Ectodermal cell (in vitro differentiated cells): ENCODE results near the gene SLC39A12. TPM values are rescaled to one million over a fixed set of nuclear protein-coding genes. Genes with fewer than 3 reads are reported as not detected.

Source experiments
- H3K27ac ChIP-seq: 2 replicates; pipeline ENCODE4 v1.7.0; 2013; ENCODE audit warnings: mild to moderate bottlenecking, low read depth, low read length; ENCODE audit not compliant: insufficient read depth, poor library complexity, severe bottlenecking
- H3K27me3 ChIP-seq: 2 replicates; pipeline ENCODE4 v1.7.0; 2013; ENCODE audit warnings: mild to moderate bottlenecking, low read length; ENCODE audit not compliant: insufficient read depth, control insufficient read depth, poor library complexity, severe bottlenecking
- H3K36me3 ChIP-seq: one replicate; pipeline ENCODE4 v1.7.0; 2013; ENCODE audit warnings: low read length; ENCODE audit not compliant: control insufficient read depth, insufficient read depth
- H3K4me1 ChIP-seq: one replicate; pipeline ENCODE4 v1.7.0; 2013; ENCODE audit warnings: low read length; ENCODE audit not compliant: control insufficient read depth, insufficient read depth
- H3K4me3 ChIP-seq: 2 replicates; pipeline ENCODE4 v1.7.0; 2013; ENCODE audit warnings: low read depth, low read length, control low read depth; ENCODE audit not compliant: insufficient read depth
- H3K9me3 ChIP-seq: 2 replicates; pipeline ENCODE4 v1.7.0; 2013; ENCODE audit warnings: mild to moderate bottlenecking, low read length, moderate library complexity; ENCODE audit not compliant: control insufficient read depth
- WGBS, 2 experiments: methylation state at CpG; one replicate each; pipeline ENCODE4 v1.1.7; 2013; ENCODE audit warnings: missing lambda C conversion rate in 2 of 2; 5-methylcytosine and 5-hydroxymethylcytosine counted together
- polyA plus RNA-seq, 4 experiments: library from polyadenylated mRNA; stranded (reverse); fragments of 50-300 nt; gene quantifications; one replicate each; pipeline ENCODE4 v1.2.3, GENCODE V29; 2013

The SLC39A12 gene
- polyA plus RNA-seq (2013, experiment 1 of 4) = 0.17 TPM
- 0.18 TPM for polyA plus RNA-seq (2013, experiment 2 of 4)
- polyA plus RNA-seq (2013, experiment 3 of 4) = not detected
- polyA plus RNA-seq (2013, experiment 4 of 4) = 0.12 TPM

- WGBS, 2 experiments = 92 to 93% methylated on average over 3 of the region's 3 CpGs
These were observed at the start of gene SLC39A12 for GRCh38 chr10:17951868-17952371. Gene SLC39A12, plus strand, starts transcription at chr10:17951918. Its CDS starts 1,359 bp downstream, at chr10:17953277.

GRCh38 chr10:17904564-17904963 is 47.2 kb upstream of the SLC39A12 start:
- Histone ChIP-seq H3K9me3 (no peaks in the 10 kb centered on the region), H3K4me3 (no peak overlapping the region), H3K27me3 (no peaks in the 10 kb centered on the region), H3K27ac (no peak overlapping the region), H3K36me3 (no peaks in the 10 kb centered on the region), H3K4me1 (no peaks in the 10 kb centered on the region)
- WGBS, 2 experiments = 92 to 94% methylated on average over 2 of the region's 2 CpGs

More at GRCh38 chr10:17951868-17952371, at the start of gene SLC39A12:
- Histone ChIP-seq H3K36me3 (no peaks in the 10 kb centered on the region), H3K4me3 (no peak within 1 kb of the TSS), H3K4me1 (no peaks in the 10 kb centered on the region), H3K9me3 (no peaks in the 10 kb centered on the region), H3K27ac (peak within 1 kb of the TSS; percentile 48), H3K27me3 (no peaks in the 10 kb centered on the region)

- Histone ChIP-seq H3K27ac (no peak overlapping the region), H3K9me3 (no peaks in the 10 kb centered on the region), H3K4me3 (no peak overlapping the region), H3K4me1 (no peaks in the 10 kb centered on the region), H3K27me3 (no peaks in the 10 kb centered on the region), H3K36me3 (no peaks in the 10 kb centered on the region)
- WGBS, 2 experiments = 97% methylated on average over 3 of the region's 3 CpGs
These were observed 46.2 kb upstream of the SLC39A12 start for GRCh38 chr10:17905491-17905890.

- Histone ChIP-seq H3K27ac (no peak overlapping the region), H3K4me1 (no peaks in the 10 kb centered on the region), H3K27me3 (no peaks in the 10 kb centered on the region), H3K9me3 (no peaks in the 10 kb centered on the region), H3K4me3 (no peak overlapping the region), H3K36me3 (no peaks in the 10 kb centered on the region)
- 89% methylated on average over 1 of the region's 1 CpG for WGBS, 2 experiments
These were observed 45.7 kb upstream of the SLC39A12 start for GRCh38 chr10:17906002-17906401.

GRCh38 chr10:17907641-17908040 is 44.1 kb upstream of the SLC39A12 start:
- 93% methylated on average over 4 of the region's 4 CpGs for WGBS, 2 experiments
- Histone ChIP-seq H3K4me1 (no peaks in the 10 kb centered on the region), H3K27ac (no peak overlapping the region), H3K4me3 (no peak overlapping the region), H3K9me3 (no peaks in the 10 kb centered on the region), H3K27me3 (no peaks in the 10 kb centered on the region), H3K36me3 (no peaks in the 10 kb centered on the region)

- Histone ChIP-seq H3K27ac (no peak overlapping the region), H3K27me3 (no peaks in the 10 kb centered on the region), H3K4me3 (no peak overlapping the region), H3K4me1 (no peaks in the 10 kb centered on the region), H3K9me3 (no peaks in the 10 kb centered on the region), H3K36me3 (no peaks in the 10 kb centered on the region)
- 44 to 45% methylated on average over 12 of the region's 12 CpGs for WGBS, 2 experiments
These were observed 41.5 kb upstream of the SLC39A12 start for GRCh38 chr10:17910125-17910789.

- Histone ChIP-seq H3K27ac (no peak overlapping the region), H3K4me1 (no peaks in the 10 kb centered on the region), H3K9me3 (no peaks in the 10 kb centered on the region), H3K27me3 (no peaks in the 10 kb centered on the region), H3K36me3 (no peaks in the 10 kb centered on the region), H3K4me3 (no peak overlapping the region)
- 88 to 100% methylated on average over 2 to 3 of the region's 4 CpGs for WGBS, 2 experiments
These were observed 39.0 kb upstream of the SLC39A12 start for GRCh38 chr10:17912754-17913153.

GRCh38 chr10:17913604-17914003 is 38.1 kb upstream of the SLC39A12 start:
- WGBS, 2 experiments = 90 to 91% methylated on average over 5 of the region's 5 CpGs
- Histone ChIP-seq H3K36me3 (no peaks in the 10 kb centered on the region), H3K4me3 (no peak overlapping the region), H3K27ac (no peak overlapping the region), H3K9me3 (no peaks in the 10 kb centered on the region), H3K4me1 (no peaks in the 10 kb centered on the region), H3K27me3 (no peaks in the 10 kb centered on the region)

GRCh38 chr10:17914169-17915045 is 37.3 kb upstream of the SLC39A12 start:
- no peak overlapping the region for H3K4me3 ChIP-seq
- no peaks in the 10 kb centered on the region for H3K36me3 ChIP-seq
- WGBS, 2 experiments = 82 to 86% methylated on average over 5 of the region's 5 CpGs
- H3K27me3 ChIP-seq = no peaks in the 10 kb centered on the region
- H3K4me1 ChIP-seq = no peaks in the 10 kb centered on the region
- no peak overlapping the region for H3K27ac ChIP-seq
- H3K9me3 ChIP-seq = no peaks in the 10 kb centered on the region

GRCh38 chr10:17915181-17915580 is 36.5 kb upstream of the SLC39A12 start:
- H3K36me3 ChIP-seq = no peaks in the 10 kb centered on the region
- no peaks in the 10 kb centered on the region for H3K27me3 ChIP-seq
- 92 to 98% methylated on average over 2 to 4 of the region's 4 CpGs for WGBS, 2 experiments
- H3K4me3 ChIP-seq = no peak overlapping the region
- no peaks in the 10 kb centered on the region for H3K9me3 ChIP-seq
- no peaks in the 10 kb centered on the region for H3K4me1 ChIP-seq
- H3K27ac ChIP-seq = no peak overlapping the region
